Left lung (tissue), 10 donors: Measurements from ENCODE around the gene NHEJ1. TPM values are rescaled to one million over a fixed set of nuclear protein-coding genes. Genes with fewer than 3 reads are reported as not detected.

ENCODE experiments used
- ATAC-seq: fragments of 200-7000 bp; cut with Tn5 transposase; one replicate; pipeline ENCODE4 v1.9.1; 2020; ENCODE audit warnings: moderate library complexity
- DNase-seq, 4 donors: peaks; one replicate each; pipeline ENCODE4 v3.0.0-alpha.2; 2013 to 2020
- H3K27ac ChIP-seq, 2 donors: fragments of 200-600 bp; sonication (generic) in 1 of 2; one replicate each; pipeline versions ENCODE4 v1.5.0 to v1.8.0; 2020 to 2021
- H3K27me3 ChIP-seq, 2 donors: fragments of 200-600 bp; sonication (generic) in 1 of 2; one replicate each; pipeline versions ENCODE4 v1.5.0 to v1.8.0; 2020 to 2021
- H3K36me3 ChIP-seq, 2 donors: fragments of 200-600 bp; sonication (generic) in 1 of 2; one replicate each; pipeline versions ENCODE4 v1.5.0 to v1.8.0; 2020 to 2021
- H3K4me1 ChIP-seq, 2 donors: fragments of 200-600 bp; one replicate each; pipeline ENCODE4 v1.8.0; 2021
- H3K4me3 ChIP-seq, 2 donors: fragments of 200-600 bp; sonication (generic) in 1 of 2; one replicate each; pipeline versions ENCODE4 v1.5.0 to v1.8.0; 2020 to 2021; ENCODE audit warnings: mild to moderate bottlenecking in 1 of 2
- H3K9me3 ChIP-seq, 2 donors: fragments of 200-600 bp; sonication (generic) in 1 of 2; one replicate each; pipeline versions ENCODE4 v1.5.0 to v1.8.0; 2020 to 2021
- CTCF ChIP-seq, 2 donors: fragments of 200-600 bp; sonication (generic) in 1 of 2; IDR thresholded peaks; one replicate each; pipeline versions ENCODE4 v1.5.0 to v1.8.0; 2021; ENCODE audit warnings: antibody characterized with exemption in 2 of 2
- intact Hi-C, 2 donors: fragments of 100-400 bp; cut with DNase I; formaldehyde crosslinking; loops; one replicate each; pipeline versions ENCODE4 v1.11.2 to v1.14.2; 2022
- polyA plus RNA-seq, 6 donors: library from polyadenylated mRNA; unstranded; fragments of 120-200 nt; gene quantifications; one replicate each; pipeline ENCODE4 v1.2.1, GENCODE V29; 2013; ENCODE audit not compliant: insufficient read length in 6 of 6
- total RNA-seq, 2 donors: library from RNA; stranded (reverse); fragmentation: NEBNext Ultra II Directional; extraction: Animal tissue kit (Norgen Biotek cat#: 25700); gene quantifications; one replicate each; pipeline ENCODE4 v1.2.1, GENCODE V29; 2021
- donor health status: DM: no; HTN: yes; CAD: no.
- donor health status: DM: no; HTN: no; CAD: no.

Gene NHEJ1
- total and polyA plus RNA-seq, 8 donors = 14.0 to 20.9 (median 18.2) TPM

- no peak for TF ChIP-seq CTCF (IDR thresholded peaks at IDR 0.05)
- no peaks in the 10 kb centered on the region for H3K9me3 ChIP-seq
- peaks cover 3 to 45% of the 10 kb centered on the region in 2 donors for H3K4me1 ChIP-seq
- ATAC-seq (no peak), DNase-seq (no peak)
- no peak overlapping the region for H3K27ac ChIP-seq
- intact Hi-C loops = no loop called here
- H3K4me3 ChIP-seq = no peak overlapping the region
- H3K27me3 ChIP-seq = no peaks in the 10 kb centered on the region
- H3K36me3 ChIP-seq = no peaks in the 10 kb centered on the region
Measured at GRCh38 chr2:219106251-219106650, 54.4 kb downstream of the NHEJ1 start.

- intact Hi-C loops = no loop called here
- no peak overlapping the region for H3K27ac ChIP-seq
- ATAC-seq (peak; percentile 60), DNase-seq (no peak)
- no peak overlapping the region for H3K4me3 ChIP-seq
- H3K4me1 ChIP-seq = peaks cover 3 to 26% of the 10 kb centered on the region in 2 donors
- no peaks in the 10 kb centered on the region for H3K9me3 ChIP-seq
- peak; percentile 71 to 77 for TF ChIP-seq CTCF (IDR thresholded peaks at IDR 0.05)
- no peaks in the 10 kb centered on the region for H3K36me3 ChIP-seq
- H3K27me3 ChIP-seq = no peaks in the 10 kb centered on the region
Measured at GRCh38 chr2:219104107-219105035, 56.2 kb downstream of the NHEJ1 start.

GRCh38 chr2:219099329-219099728 is 61.3 kb downstream of the NHEJ1 start:
- no peak overlapping the region for H3K4me3 ChIP-seq
- ATAC-seq (peak; percentile 44), DNase-seq (no peak)
- no peaks in the 10 kb centered on the region for H3K27me3 ChIP-seq
- H3K9me3 ChIP-seq = no peaks in the 10 kb centered on the region
- no peak for TF ChIP-seq CTCF (IDR thresholded peaks at IDR 0.05)
- peaks cover 0 to 9% of the 10 kb centered on the region in 2 donors for H3K4me1 ChIP-seq
- intact Hi-C loops = no loop called here
- H3K36me3 ChIP-seq = no peaks in the 10 kb centered on the region
- no peak overlapping the region for H3K27ac ChIP-seq

GRCh38 chr2:219095406-219095935 is 65.1 kb downstream of the NHEJ1 start:
- H3K4me3 ChIP-seq = no peak overlapping the region
- ATAC-seq (no peak), DNase-seq (no peak)
- no peaks in the 10 kb centered on the region for H3K27me3 ChIP-seq
- no peaks in the 10 kb centered on the region for H3K36me3 ChIP-seq
- no peaks in the 10 kb centered on the region for H3K9me3 ChIP-seq
- intact Hi-C loops = no loop called here
- no peak for TF ChIP-seq CTCF (IDR thresholded peaks at IDR 0.05)
- no peak overlapping the region for H3K27ac ChIP-seq
- peaks cover 0 to 11% of the 10 kb centered on the region in 2 donors for H3K4me1 ChIP-seq

- intact Hi-C loops = no loop called here
- no peak for TF ChIP-seq CTCF (IDR thresholded peaks at IDR 0.05)
- no peak for DNase-seq
- no peak overlapping the region for H3K27ac ChIP-seq
- ATAC-seq = no peak
- H3K9me3 ChIP-seq = no peaks in the 10 kb centered on the region
- H3K36me3 ChIP-seq = no peaks in the 10 kb centered on the region
- H3K4me1 ChIP-seq = peaks cover 0 to 11% of the 10 kb centered on the region in 2 donors
- H3K4me3 ChIP-seq = no peak overlapping the region
- no peaks in the 10 kb centered on the region for H3K27me3 ChIP-seq
Measured at GRCh38 chr2:219094171-219094570, 66.4 kb downstream of the NHEJ1 start.
